ENCODE results near the gene ITGA5. TPM values are rescaled to one million over a fixed set of nuclear protein-coding genes. Genes with fewer than 3 reads are reported as not detected.

Gene ITGA5
- total and polyA plus RNA-seq, 2 experiments from 2014 or later = 7.3 to 23.7 TPM

GRCh38 chr12:54421175-54421878, 2.3 kb upstream of the ITGA5 start:
- peaks cover 58% of the 10 kb centered on the region for H3K27me3 Mint-ChIP-seq (ENCODE audit: insufficient read depth, low read depth, poor library complexity)
- H3K27ac ChIP-seq (ENCODE audit: low read depth) = no peak overlapping the region
- H3K4me3 Mint-ChIP-seq = peak overlapping the region; percentile 8; the same call in 1 of the 3 replicates
- no peaks in the 10 kb centered on the region for H3K9me2 ChIP-seq (ENCODE audit: insufficient read depth)
- no peaks in the 10 kb centered on the region for H4K20me1 ChIP-seq (replicated peaks; ENCODE audit: insufficient read depth)
- H3K4me3 ChIP-seq = 0 out of 2 replicates have a peak overlapping the region, but pooled peaks have one; percentile 32
- no peaks in the 10 kb centered on the region for H3F3A ChIP-seq (replicated peaks; ENCODE audit: low read depth)
- H3K4me1 Mint-ChIP-seq = peaks cover 50% of the 10 kb centered on the region
- TF ChIP-seq JUNB (IDR thresholded peaks at IDR 0.05; ENCODE audit: unreplicated experiment) = no peak
- no peak for TF ChIP-seq CREB1 (CRISPR knock-in tag; IDR thresholded peaks at IDR 0.05; ENCODE audit: low read depth)
- TF ChIP-seq REST (IDR thresholded peaks at IDR 0.05; ENCODE audit: unreplicated experiment) = no peak
- no peak for TF ChIP-seq POLR2AphosphoS5 (IDR thresholded peaks at IDR 0.05; ENCODE audit: low read depth)
- TF ChIP-seq ZNF462 (CRISPR knock-in tag; IDR thresholded peaks at IDR 0.05) = no peak
- no peak for TF ChIP-seq STAT1 (IDR thresholded peaks at IDR 0.05; ENCODE audit: unreplicated experiment)
- TF ChIP-seq CTCF (conservative IDR thresholded peaks at IDR 0.05; ENCODE audit: low read depth in 2 of 2) = no peak
- TF ChIP-seq ETS1 (IDR thresholded peaks at IDR 0.05) = no peak
- TF ChIP-seq ZNF114 (CRISPR knock-in tag; IDR thresholded peaks at IDR 0.05) = no peak
- TF ChIP-seq NANOG (IDR thresholded peaks at IDR 0.05; ENCODE audit: borderline replicate concordance) = no peak
- no peak for TF ChIP-seq EZH2phosphoT487 (IDR thresholded peaks at IDR 0.05; ENCODE audit: unreplicated experiment)
- no peak for TF ChIP-seq ZNF331 (CRISPR knock-in tag; IDR thresholded peaks at IDR 0.05; ENCODE audit: low read depth)
- TF ChIP-seq EZH2 (IDR thresholded peaks at IDR 0.05; ENCODE audit: low read depth, unreplicated experiment) = no peak
- DNase-seq (ENCODE audit: low spot score) = no peak
- peaks cover 7% of the 10 kb centered on the region for H3K79me2 ChIP-seq (replicated peaks; ENCODE audit: insufficient read depth)
- H3K4me1 ChIP-seq (ENCODE audit: insufficient read depth) = peaks cover 32% of the 10 kb centered on the region
- H2AFZ ChIP-seq = peak overlapping the region; percentile 93
- H3K36me3 Mint-ChIP-seq (ENCODE audit: low read depth) = no peaks in the 10 kb centered on the region
- no peak overlapping the region for H3K27ac Mint-ChIP-seq
- peak overlapping the region; percentile 98; the same call in 1 of the 2 replicates for H3K4me2 ChIP-seq
- no peaks in the 10 kb centered on the region for H3K9me3 Mint-ChIP-seq
- ATAC-seq = no peak
- no peaks in the 10 kb centered on the region for H3K36me3 ChIP-seq (ENCODE audit: insufficient read depth)
- peaks cover 58% of the 10 kb centered on the region for H3K27me3 ChIP-seq (ENCODE audit: insufficient read depth)
